ENCODE data around the gene KLHL13.

DNA sequence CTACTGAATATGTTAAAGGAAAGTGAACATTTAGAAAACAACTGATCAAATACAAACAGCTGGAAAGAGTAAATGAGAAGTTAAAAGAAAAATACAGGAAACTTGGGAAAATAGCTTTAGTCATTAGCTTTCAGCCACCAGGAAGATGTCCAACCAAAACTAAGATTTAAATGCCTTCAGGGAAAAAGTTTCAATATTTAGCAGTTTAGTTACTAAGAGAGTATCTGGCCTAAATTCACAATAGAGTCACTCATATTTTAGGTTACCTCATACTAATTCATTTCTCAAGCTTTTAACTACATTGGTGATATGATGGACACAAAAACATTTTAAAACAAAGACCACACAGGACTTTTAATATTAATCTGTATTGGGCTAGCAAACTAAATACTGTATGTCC is 13.1 kb upstream of the KLHL13 start:
- TF ChIP-seq, protein P1, sequence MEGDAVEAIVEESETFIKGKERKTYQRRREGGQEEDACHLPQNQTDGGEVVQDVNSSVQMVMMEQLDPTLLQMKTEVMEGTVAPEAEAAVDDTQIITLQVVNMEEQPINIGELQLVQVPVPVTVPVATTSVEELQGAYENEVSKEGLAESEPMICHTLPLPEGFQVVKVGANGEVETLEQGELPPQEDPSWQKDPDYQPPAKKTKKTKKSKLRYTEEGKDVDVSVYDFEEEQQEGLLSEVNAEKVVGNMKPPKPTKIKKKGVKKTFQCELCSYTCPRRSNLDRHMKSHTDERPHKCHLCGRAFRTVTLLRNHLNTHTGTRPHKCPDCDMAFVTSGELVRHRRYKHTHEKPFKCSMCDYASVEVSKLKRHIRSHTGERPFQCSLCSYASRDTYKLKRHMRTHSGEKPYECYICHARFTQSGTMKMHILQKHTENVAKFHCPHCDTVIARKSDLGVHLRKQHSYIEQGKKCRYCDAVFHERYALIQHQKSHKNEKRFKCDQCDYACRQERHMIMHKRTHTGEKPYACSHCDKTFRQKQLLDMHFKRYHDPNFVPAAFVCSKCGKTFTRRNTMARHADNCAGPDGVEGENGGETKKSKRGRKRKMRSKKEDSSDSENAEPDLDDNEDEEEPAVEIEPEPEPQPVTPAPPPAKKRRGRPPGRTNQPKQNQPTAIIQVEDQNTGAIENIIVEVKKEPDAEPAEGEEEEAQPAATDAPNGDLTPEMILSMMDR (IDR thresholded peaks at IDR 0.05; ENCODE audit: low read depth, low read length, poor library complexity, severe bottlenecking) = no peak
- no peak for TF ChIP-seq EZH2phosphoT487 (IDR thresholded peaks at IDR 0.05; ENCODE audit: borderline replicate concordance, low read length)

Measured in DOHH2 (cell line).